Measurements from ENCODE around the gene ABLIM3.

The ABLIM3 gene

GRCh38 chr5:149240354-149240998 lies 99.2 kb downstream of the ABLIM3 start:
- no peak overlapping the region for H3K27ac ChIP-seq (ENCODE audit: low read depth, low read length)
- H3K36me3 ChIP-seq (ENCODE audit: control insufficient read depth in 1 of 2, insufficient read depth in 2 of 2, low read length in 2 of 2) = no peaks in the 10 kb centered on the region
- no peak overlapping the region for H3K9ac ChIP-seq (ENCODE audit: low read depth in 1 of 2, low read length in 2 of 2)
- peaks cover 0 to 5% of the 10 kb centered on the region in 2 donors for H3K27me3 ChIP-seq (ENCODE audit: control insufficient read depth in 1 of 2, insufficient read depth in 2 of 2, low read length in 2 of 2)
- H3K4me1 ChIP-seq (ENCODE audit: control insufficient read depth in 1 of 2, insufficient read depth in 2 of 2, low read length in 2 of 2) = no peaks in the 10 kb centered on the region
- no peaks in the 10 kb centered on the region for H3K9me3 ChIP-seq (ENCODE audit: control insufficient read depth in 1 of 2, low read length in 2 of 2)
- no peak overlapping the region for H3K4me3 ChIP-seq (ENCODE audit: low read depth in 1 of 2, low read length in 2 of 2)

GRCh38 chr5:149242339-149242738 lies 101.0 kb downstream of the ABLIM3 start:
- peaks cover 0 to 2% of the 10 kb centered on the region in 2 donors for H3K36me3 ChIP-seq (ENCODE audit: control insufficient read depth in 1 of 2, insufficient read depth in 2 of 2, low read length in 2 of 2)
- no peak overlapping the region for H3K9ac ChIP-seq (ENCODE audit: low read depth in 1 of 2, low read length in 2 of 2)
- H3K27me3 ChIP-seq (ENCODE audit: control insufficient read depth in 1 of 2, insufficient read depth in 2 of 2, low read length in 2 of 2) = no peaks in the 10 kb centered on the region
- H3K9me3 ChIP-seq (ENCODE audit: control insufficient read depth in 1 of 2, low read length in 2 of 2) = no peaks in the 10 kb centered on the region
- no peaks in the 10 kb centered on the region for H3K4me1 ChIP-seq (ENCODE audit: control insufficient read depth in 1 of 2, insufficient read depth in 2 of 2, low read length in 2 of 2)
- H3K4me3 ChIP-seq (ENCODE audit: low read depth in 1 of 2, low read length in 2 of 2) = no peak overlapping the region
- H3K27ac ChIP-seq (ENCODE audit: low read depth, low read length) = no peak overlapping the region

- no peaks in the 10 kb centered on the region for H3K4me1 ChIP-seq (ENCODE audit: control insufficient read depth in 1 of 2, insufficient read depth in 2 of 2, low read length in 2 of 2)
- H3K36me3 ChIP-seq (ENCODE audit: control insufficient read depth in 1 of 2, insufficient read depth in 2 of 2, low read length in 2 of 2) = peaks cover 0 to 2% of the 10 kb centered on the region in 2 donors
- no peak overlapping the region for H3K4me3 ChIP-seq (ENCODE audit: low read depth in 1 of 2, low read length in 2 of 2)
- no peaks in the 10 kb centered on the region for H3K9me3 ChIP-seq (ENCODE audit: control insufficient read depth in 1 of 2, low read length in 2 of 2)
- H3K9ac ChIP-seq (ENCODE audit: low read depth in 1 of 2, low read length in 2 of 2) = no peak overlapping the region
- H3K27ac ChIP-seq (ENCODE audit: low read depth, low read length) = no peak overlapping the region
- no peaks in the 10 kb centered on the region for H3K27me3 ChIP-seq (ENCODE audit: control insufficient read depth in 1 of 2, insufficient read depth in 2 of 2, low read length in 2 of 2)
Measured at GRCh38 chr5:149246906-149247305, 105.6 kb downstream of the ABLIM3 start.

GRCh38 chr5:149247726-149248125 lies 106.4 kb downstream of the ABLIM3 start:
- peaks cover 0 to 2% of the 10 kb centered on the region in 2 donors for H3K36me3 ChIP-seq (ENCODE audit: control insufficient read depth in 1 of 2, insufficient read depth in 2 of 2, low read length in 2 of 2)

GRCh38 chr5:149251546-149251945 lies 110.3 kb downstream of the ABLIM3 start:
- Histone ChIP-seq H3K9ac (ENCODE audit: low read depth in 1 of 2, low read length in 2 of 2) (no peak overlapping the region), H3K4me3 (ENCODE audit: low read depth in 1 of 2, low read length in 2 of 2) (no peak overlapping the region), H3K9me3 (ENCODE audit: control insufficient read depth in 1 of 2, low read length in 2 of 2) (no peaks in the 10 kb centered on the region), H3K36me3 (ENCODE audit: control insufficient read depth in 1 of 2, insufficient read depth in 2 of 2, low read length in 2 of 2) (no peaks in the 10 kb centered on the region), H3K27ac (ENCODE audit: low read depth, low read length) (no peak overlapping the region), H3K27me3 (ENCODE audit: control insufficient read depth in 1 of 2, insufficient read depth in 2 of 2, low read length in 2 of 2) (no peaks in the 10 kb centered on the region), H3K4me1 (ENCODE audit: control insufficient read depth in 1 of 2, insufficient read depth in 2 of 2, low read length in 2 of 2) (no peaks in the 10 kb centered on the region)

More at GRCh38 chr5:149247726-149248125, 106.4 kb downstream of the ABLIM3 start:
- Histone ChIP-seq H3K4me1 (ENCODE audit: control insufficient read depth in 1 of 2, insufficient read depth in 2 of 2, low read length in 2 of 2) (no peaks in the 10 kb centered on the region), H3K9ac (ENCODE audit: low read depth in 1 of 2, low read length in 2 of 2) (no peak overlapping the region), H3K27ac (ENCODE audit: low read depth, low read length) (no peak overlapping the region), H3K27me3 (ENCODE audit: control insufficient read depth in 1 of 2, insufficient read depth in 2 of 2, low read length in 2 of 2) (no peaks in the 10 kb centered on the region), H3K9me3 (ENCODE audit: control insufficient read depth in 1 of 2, low read length in 2 of 2) (no peaks in the 10 kb centered on the region), H3K4me3 (ENCODE audit: low read depth in 1 of 2, low read length in 2 of 2) (no peak overlapping the region)

- no peaks in the 10 kb centered on the region for H3K36me3 ChIP-seq (ENCODE audit: control insufficient read depth in 1 of 2, insufficient read depth in 2 of 2, low read length in 2 of 2)
- no peak overlapping the region for H3K27ac ChIP-seq (ENCODE audit: low read depth, low read length)
- H3K9me3 ChIP-seq (ENCODE audit: control insufficient read depth in 1 of 2, low read length in 2 of 2) = no peaks in the 10 kb centered on the region
- no peaks in the 10 kb centered on the region for H3K4me1 ChIP-seq (ENCODE audit: control insufficient read depth in 1 of 2, insufficient read depth in 2 of 2, low read length in 2 of 2)
- no peaks in the 10 kb centered on the region for H3K27me3 ChIP-seq (ENCODE audit: control insufficient read depth in 1 of 2, insufficient read depth in 2 of 2, low read length in 2 of 2)
- H3K9ac ChIP-seq (ENCODE audit: low read depth in 1 of 2, low read length in 2 of 2) = no peak overlapping the region
- H3K4me3 ChIP-seq (ENCODE audit: low read depth in 1 of 2, low read length in 2 of 2) = no peak overlapping the region
Measured at GRCh38 chr5:149254506-149254905, 113.2 kb downstream of the ABLIM3 start.

GRCh38 chr5:149256451-149256850 lies 115.2 kb downstream of the ABLIM3 start:
- Histone ChIP-seq H3K36me3 (ENCODE audit: control insufficient read depth in 1 of 2, insufficient read depth in 2 of 2, low read length in 2 of 2) (no peaks in the 10 kb centered on the region), H3K9me3 (ENCODE audit: control insufficient read depth in 1 of 2, low read length in 2 of 2) (no peaks in the 10 kb centered on the region), H3K4me1 (ENCODE audit: control insufficient read depth in 1 of 2, insufficient read depth in 2 of 2, low read length in 2 of 2) (no peaks in the 10 kb centered on the region), H3K4me3 (ENCODE audit: low read depth in 1 of 2, low read length in 2 of 2) (no peak overlapping the region), H3K27me3 (ENCODE audit: control insufficient read depth in 1 of 2, insufficient read depth in 2 of 2, low read length in 2 of 2) (no peaks in the 10 kb centered on the region), H3K27ac (ENCODE audit: low read depth, low read length) (no peak overlapping the region), H3K9ac (ENCODE audit: low read depth in 1 of 2, low read length in 2 of 2) (no peak overlapping the region)

GRCh38 chr5:149257131-149257530 lies 115.8 kb downstream of the ABLIM3 start:
- no peak overlapping the region for H3K9ac ChIP-seq (ENCODE audit: low read depth in 1 of 2, low read length in 2 of 2)
- H3K4me1 ChIP-seq (ENCODE audit: control insufficient read depth in 1 of 2, insufficient read depth in 2 of 2, low read length in 2 of 2) = no peaks in the 10 kb centered on the region
- H3K9me3 ChIP-seq (ENCODE audit: control insufficient read depth in 1 of 2, low read length in 2 of 2) = no peaks in the 10 kb centered on the region
- no peak overlapping the region for H3K4me3 ChIP-seq (ENCODE audit: low read depth in 1 of 2, low read length in 2 of 2)
- no peak overlapping the region for H3K27ac ChIP-seq (ENCODE audit: low read depth, low read length)
- H3K36me3 ChIP-seq (ENCODE audit: control insufficient read depth in 1 of 2, insufficient read depth in 2 of 2, low read length in 2 of 2) = no peaks in the 10 kb centered on the region
- peaks cover 0 to 4% of the 10 kb centered on the region in 2 donors for H3K27me3 ChIP-seq (ENCODE audit: control insufficient read depth in 1 of 2, insufficient read depth in 2 of 2, low read length in 2 of 2)

GRCh38 chr5:149257889-149258705 lies 116.8 kb downstream of the ABLIM3 start:
- H3K4me3 ChIP-seq (ENCODE audit: low read depth in 1 of 2, low read length in 2 of 2) = no peak overlapping the region

GRCh38 chr5:149260761-149261160 lies 119.5 kb downstream of the ABLIM3 start:
- H3K4me1 ChIP-seq (ENCODE audit: control insufficient read depth in 1 of 2, insufficient read depth in 2 of 2, low read length in 2 of 2) = no peaks in the 10 kb centered on the region
- H3K27ac ChIP-seq (ENCODE audit: low read depth, low read length) = no peak overlapping the region

More at GRCh38 chr5:149257889-149258705, 116.8 kb downstream of the ABLIM3 start:
- Histone ChIP-seq H3K36me3 (ENCODE audit: control insufficient read depth in 1 of 2, insufficient read depth in 2 of 2, low read length in 2 of 2) (no peaks in the 10 kb centered on the region), H3K4me1 (ENCODE audit: control insufficient read depth in 1 of 2, insufficient read depth in 2 of 2, low read length in 2 of 2) (no peaks in the 10 kb centered on the region), H3K9me3 (ENCODE audit: control insufficient read depth in 1 of 2, low read length in 2 of 2) (no peaks in the 10 kb centered on the region), H3K9ac (ENCODE audit: low read depth in 1 of 2, low read length in 2 of 2) (no peak overlapping the region), H3K27me3 (ENCODE audit: control insufficient read depth in 1 of 2, insufficient read depth in 2 of 2, low read length in 2 of 2) (peaks cover 0 to 4% of the 10 kb centered on the region in 2 donors), H3K27ac (ENCODE audit: low read depth, low read length) (no peak overlapping the region)

More at GRCh38 chr5:149260761-149261160, 119.5 kb downstream of the ABLIM3 start:
- Histone ChIP-seq H3K36me3 (ENCODE audit: control insufficient read depth in 1 of 2, insufficient read depth in 2 of 2, low read length in 2 of 2) (no peaks in the 10 kb centered on the region), H3K27me3 (ENCODE audit: control insufficient read depth in 1 of 2, insufficient read depth in 2 of 2, low read length in 2 of 2) (peaks cover 3 to 4% of the 10 kb centered on the region in 2 donors), H3K9me3 (ENCODE audit: control insufficient read depth in 1 of 2, low read length in 2 of 2) (no peaks in the 10 kb centered on the region), H3K9ac (ENCODE audit: low read depth in 1 of 2, low read length in 2 of 2) (no peak overlapping the region), H3K4me3 (ENCODE audit: low read depth in 1 of 2, low read length in 2 of 2) (no peak overlapping the region)
